Smooth muscle cell (in vitro differentiated cells): Measurements from ENCODE around the gene LAMTOR4. TPM values are rescaled to one million over a fixed set of nuclear protein-coding genes. Genes with fewer than 3 reads are reported as not detected.

Experiments
- DNase-seq: peaks from one replicate; lab custom pipeline; 2025; ENCODE audit not compliant: unreplicated experiment; lab: John Stamatoyannopoulos, UW
- H2AFZ ChIP-seq: fragments of 200-600 bp; sonication (generic); 2 replicates; pipeline ENCODE4 v1.6.0; 2016; ENCODE audit warnings: antibody characterized with exemption, low read depth, mild to moderate bottlenecking
- H3F3A ChIP-seq: fragments of 200-600 bp; sonication (generic); 2 replicates; pipeline ENCODE4 v1.6.0; 2017; ENCODE audit warnings: antibody characterized with exemption, low read depth
- H3K27ac ChIP-seq: fragments of 200-600 bp; sonication (generic); 2 replicates; pipeline ENCODE4 v1.5.1; 2016; ENCODE audit warnings: low read depth, mild to moderate bottlenecking
- H3K27me3 ChIP-seq: fragments of 200-600 bp; sonication (generic); 2 replicates; pipeline ENCODE4 v1.6.1; 2016; ENCODE audit warnings: low read depth, mild to moderate bottlenecking
- H3K36me3 ChIP-seq: fragments of 200-600 bp; sonication (generic); 2 replicates; pipeline ENCODE4 v1.5.1; 2016; ENCODE audit warnings: low read depth
- H3K4me1 ChIP-seq: fragments of 200-600 bp; sonication (generic); 2 replicates; pipeline ENCODE4 v1.5.1; 2016; ENCODE audit warnings: low read depth
- H3K4me2 ChIP-seq: fragments of 200-600 bp; sonication (generic); 2 replicates; pipeline ENCODE4 v1.6.0; 2016; ENCODE audit warnings: mild to moderate bottlenecking
- H3K4me3 ChIP-seq: fragments of 200-600 bp; sonication (generic); 2 replicates; pipeline ENCODE4 v1.5.1; 2016; ENCODE audit warnings: mild to moderate bottlenecking
- H3K79me2 ChIP-seq: fragments of 200-600 bp; sonication (generic); 2 replicates; pipeline ENCODE4 v1.6.0; 2016; ENCODE audit warnings: low read depth, mild to moderate bottlenecking
- H3K9ac ChIP-seq: fragments of 200-600 bp; sonication (generic); 2 replicates; pipeline ENCODE4 v1.6.0; 2016; ENCODE audit warnings: low read depth
- H3K9me3 ChIP-seq: fragments of 200-600 bp; sonication (generic); replicated peaks from 2 replicates; pipeline ENCODE4 v1.5.1; 2016; ENCODE audit warnings: low read depth
- H4K20me1 ChIP-seq: fragments of 200-600 bp; sonication (generic); 2 replicates; pipeline ENCODE4 v1.6.0; 2016; ENCODE audit warnings: low read depth
- CTCF ChIP-seq: fragments of 200-600 bp; sonication (generic); IDR thresholded peaks from 2 replicates; pipeline ENCODE4 v1.5.1; 2017; ENCODE audit warnings: borderline replicate concordance, mild to moderate bottlenecking, antibody characterized with exemption; ENCODE audit not compliant: insufficient read depth, poor library complexity, severe bottlenecking
- WGBS: methylation state at CpG from one replicate; pipeline ENCODE4 v1.1.7; 2016; ENCODE audit warnings: low lambda C conversion rate; 5-methylcytosine and 5-hydroxymethylcytosine counted together
- polyA plus RNA-seq: library from polyadenylated mRNA; unstranded; fragments of >200 nt; fragmentation: Nextera tagmentation; extraction: Ambion mirVana; gene quantifications from 2 replicates; pipeline ENCODE4 v1.2.1, GENCODE V29; 2016
- total RNA-seq: library from RNA; depleted of rRNA; stranded (reverse); fragments of >200 nt; gene quantifications from 2 replicates; pipeline ENCODE4 v1.2.3, GENCODE V29; 2014

The LAMTOR4 gene
- total and polyA plus RNA-seq, 2 experiments from 2014 or later = 108 to 203 TPM

GRCh38 chr7:100106633-100107032 is 42.1 kb upstream of the LAMTOR4 start:
- no peak for DNase-seq
- no peaks in the 10 kb centered on the region for H3K9me3 ChIP-seq
- no peaks in the 10 kb centered on the region for H3K36me3 ChIP-seq
- no peak overlapping the region for H3K4me3 ChIP-seq
- peaks cover 5% of the 10 kb centered on the region for H3F3A ChIP-seq
- no peak overlapping the region for H2AFZ ChIP-seq
- no peak overlapping the region for H3K27ac ChIP-seq
- no peaks in the 10 kb centered on the region for H3K79me2 ChIP-seq
- no peak overlapping the region for H3K9ac ChIP-seq
- no peaks in the 10 kb centered on the region for H4K20me1 ChIP-seq
- H3K27me3 ChIP-seq = no peaks in the 10 kb centered on the region
- H3K4me1 ChIP-seq = no peaks in the 10 kb centered on the region
- no peak overlapping the region for H3K4me2 ChIP-seq
- no peak for TF ChIP-seq CTCF
- 97% methylated on average over 16 of the region's 17 CpGs for WGBS

DNA sequence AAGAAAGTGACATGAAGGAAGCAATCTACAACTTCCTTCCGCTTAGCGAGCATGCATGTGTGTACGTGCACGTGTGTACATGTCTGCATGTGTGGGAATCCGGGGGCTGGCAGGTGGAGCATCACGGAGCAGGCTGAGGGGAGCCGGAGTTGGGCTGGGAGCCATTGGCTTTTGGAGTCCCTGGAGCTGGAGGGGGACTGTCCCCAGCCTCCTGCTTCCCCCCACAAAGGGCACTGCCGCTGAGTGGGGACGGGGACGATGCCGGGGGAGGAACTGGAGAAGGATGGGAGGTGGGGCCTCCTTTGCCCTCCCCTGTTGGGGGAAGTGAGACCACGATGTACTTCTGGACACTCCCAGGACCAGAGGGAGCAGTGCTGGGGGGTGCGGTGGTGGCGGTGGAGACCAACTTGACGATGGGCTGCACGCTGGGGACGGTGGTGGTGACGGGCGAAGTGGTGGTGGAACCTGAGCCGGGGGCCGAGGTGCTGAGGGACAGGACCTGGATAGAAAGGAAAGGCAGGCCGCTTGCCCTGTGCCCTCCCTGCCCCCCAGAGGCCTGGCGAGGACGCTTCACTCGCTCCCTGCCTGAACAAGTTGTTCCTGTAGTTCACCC is 41.5 kb upstream of the LAMTOR4 start:
- H3K9me3 ChIP-seq = no peaks in the 10 kb centered on the region
- H3K36me3 ChIP-seq = no peaks in the 10 kb centered on the region
- peaks cover 5% of the 10 kb centered on the region for H3F3A ChIP-seq
- no peaks in the 10 kb centered on the region for H3K4me1 ChIP-seq
- TF ChIP-seq CTCF = no peak
- H3K4me3 ChIP-seq = no peak overlapping the region
- no peak for DNase-seq
- no peak overlapping the region for H2AFZ ChIP-seq
- H3K9ac ChIP-seq = no peak overlapping the region
- no peaks in the 10 kb centered on the region for H3K79me2 ChIP-seq
- no peaks in the 10 kb centered on the region for H3K27me3 ChIP-seq
- WGBS = 96% methylated on average over 21 of the region's 25 CpGs
- no peaks in the 10 kb centered on the region for H4K20me1 ChIP-seq
- no peak overlapping the region for H3K27ac ChIP-seq
- H3K4me2 ChIP-seq = no peak overlapping the region

DNA sequence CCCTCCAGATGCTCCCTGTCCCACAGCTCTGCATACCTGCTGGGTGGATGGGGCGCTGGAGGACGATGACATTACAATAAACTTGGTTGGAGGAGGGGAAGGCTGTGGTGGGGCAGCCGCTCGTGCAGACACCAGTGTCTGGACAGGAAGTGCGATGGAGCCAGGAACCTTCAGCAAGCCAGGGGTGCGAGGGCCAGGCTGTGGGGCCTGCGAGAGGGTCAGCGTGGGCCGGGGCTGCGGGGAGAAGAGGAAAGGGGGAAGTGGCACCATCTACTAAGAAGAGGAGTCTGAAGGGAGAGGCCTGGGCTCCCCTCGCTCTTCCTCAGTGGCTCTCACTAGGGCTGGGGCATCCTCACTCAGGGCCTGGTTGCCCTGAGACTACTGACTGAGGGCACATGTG is 40.8 kb upstream of the LAMTOR4 start:
- Histone ChIP-seq H3K36me3 (peaks cover 3% of the 10 kb centered on the region), H3K9me3 (no peaks in the 10 kb centered on the region), H2AFZ (no peak overlapping the region), H3K27me3 (no peaks in the 10 kb centered on the region), H3K4me1 (no peaks in the 10 kb centered on the region), H4K20me1 (no peaks in the 10 kb centered on the region), H3K4me2 (no peak overlapping the region), H3K9ac (no peak overlapping the region), H3K4me3 (no peak overlapping the region), H3F3A (peaks cover 5% of the 10 kb centered on the region), H3K79me2 (no peaks in the 10 kb centered on the region), H3K27ac (no peak overlapping the region)
- no peak for DNase-seq
- TF ChIP-seq CTCF = no peak
- 87% methylated on average over 9 of the region's 11 CpGs for whole genome bisulfite sequencing

DNA sequence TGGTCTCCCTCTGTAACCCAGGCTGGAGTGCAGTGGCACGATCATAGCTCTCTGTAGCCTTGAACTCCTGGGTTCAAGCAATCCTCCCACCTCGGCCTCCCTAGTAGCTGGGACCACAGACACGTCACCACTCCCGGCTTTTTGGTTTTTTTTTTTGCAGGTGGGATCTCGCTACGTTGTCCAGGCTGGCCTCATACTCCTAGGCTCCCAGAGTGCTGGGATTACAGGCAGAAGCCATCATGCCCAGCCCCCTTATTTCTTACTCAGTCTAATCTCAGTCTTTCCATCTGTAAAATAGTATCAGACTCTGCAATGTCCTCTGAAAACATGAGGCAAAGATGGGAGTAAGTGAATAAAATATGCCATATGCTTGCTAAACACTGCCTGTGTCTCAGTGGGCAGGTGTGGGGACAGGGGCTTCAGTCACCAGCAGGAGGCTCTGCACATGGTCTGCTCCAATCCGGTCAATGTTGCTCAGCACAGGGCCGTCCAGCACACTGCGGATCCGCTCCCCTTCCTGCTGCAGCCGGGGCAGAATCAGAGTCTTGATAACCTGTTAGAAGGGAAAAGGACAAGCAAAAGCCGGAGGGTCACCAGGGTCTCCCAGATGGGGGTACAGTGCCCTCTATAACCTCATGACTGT is 39.1 kb upstream of the LAMTOR4 start:
- Histone ChIP-seq H3K4me2 (no peak overlapping the region), H3K27ac (no peak overlapping the region), H3K4me1 (no peaks in the 10 kb centered on the region), H3K79me2 (no peaks in the 10 kb centered on the region), H3K9me3 (no peaks in the 10 kb centered on the region), H3K4me3 (no peak overlapping the region), H2AFZ (no peak overlapping the region), H4K20me1 (no peaks in the 10 kb centered on the region), H3F3A (no peaks in the 10 kb centered on the region), H3K27me3 (no peaks in the 10 kb centered on the region), H3K36me3 (peaks cover 3% of the 10 kb centered on the region), H3K9ac (no peak overlapping the region)
- no peak for DNase-seq
- 90% methylated on average over 12 of the region's 12 CpGs for WGBS
- no peak for TF ChIP-seq CTCF
